HG03342 (cell line): ENCODE results near the gene FOXD4L6.
"Not testable (repeated sequence)": the region's sequence is repeated elsewhere in the genome, so short reads cannot be mapped to it uniquely, and the experiment has no call there.

Source experiments
- ATAC-seq: cut with Tn5 transposase; IDR thresholded peaks from one replicate; pipeline ENCODE4 v1.9.1; 2021; ENCODE audit warnings: mild to moderate bottlenecking, moderate library complexity; ENCODE audit not compliant: unreplicated experiment

The FOXD4L6 gene

GRCh38 chr9:41104542-41104941, 23.9 kb downstream of the FOXD4L6 start:
- ATAC-seq, result not testable (repeated sequence)

GRCh38 chr9:41100508-41100907, 28.0 kb downstream of the FOXD4L6 start:
- ATAC-seq, result not testable (repeated sequence)

- not testable (repeated sequence) for ATAC-seq
Observed at GRCh38 chr9:41098759-41099158, 29.7 kb downstream of the FOXD4L6 start.

GRCh38 chr9:41095060-41095459, 33.4 kb downstream of the FOXD4L6 start:
- not testable (repeated sequence) for ATAC-seq

GRCh38 chr9:41094010-41094773, 34.3 kb downstream of the FOXD4L6 start:
- not testable (repeated sequence) for ATAC-seq

- not testable (repeated sequence) for ATAC-seq
Observed at GRCh38 chr9:41090922-41091321, 37.6 kb downstream of the FOXD4L6 start.

GRCh38 chr9:41090386-41090785, 38.1 kb downstream of the FOXD4L6 start:
- not testable (repeated sequence) for ATAC-seq

GRCh38 chr9:41088450-41089059, 39.9 kb downstream of the FOXD4L6 start:
- peak; percentile 77 for ATAC-seq

- not testable (repeated sequence) for ATAC-seq
Observed at GRCh38 chr9:41087929-41088328, 40.6 kb downstream of the FOXD4L6 start.

GRCh38 chr9:41087157-41087780, 41.2 kb downstream of the FOXD4L6 start:
- not testable (repeated sequence) for ATAC-seq

GRCh38 chr9:41086685-41087084, 41.8 kb downstream of the FOXD4L6 start:
- not testable (repeated sequence) for ATAC-seq

- ATAC-seq, result not testable (repeated sequence)
Observed at GRCh38 chr9:41086215-41086614, 42.3 kb downstream of the FOXD4L6 start.

- ATAC-seq, result not testable (repeated sequence)
Observed at GRCh38 chr9:41082358-41082757, 46.1 kb downstream of the FOXD4L6 start.

GRCh38 chr9:41079464-41079863, 49.0 kb downstream of the FOXD4L6 start:
- ATAC-seq, result not testable (repeated sequence)

GRCh38 chr9:41077586-41077985, 50.9 kb downstream of the FOXD4L6 start:
- ATAC-seq, result not testable (repeated sequence)
